ENCODE results near the gene PDLIM3.
"Not testable (repeated sequence)": the region's sequence is repeated elsewhere in the genome, so short reads cannot be mapped to it uniquely, and the experiment has no call there.

PDLIM3 gene, protein sequence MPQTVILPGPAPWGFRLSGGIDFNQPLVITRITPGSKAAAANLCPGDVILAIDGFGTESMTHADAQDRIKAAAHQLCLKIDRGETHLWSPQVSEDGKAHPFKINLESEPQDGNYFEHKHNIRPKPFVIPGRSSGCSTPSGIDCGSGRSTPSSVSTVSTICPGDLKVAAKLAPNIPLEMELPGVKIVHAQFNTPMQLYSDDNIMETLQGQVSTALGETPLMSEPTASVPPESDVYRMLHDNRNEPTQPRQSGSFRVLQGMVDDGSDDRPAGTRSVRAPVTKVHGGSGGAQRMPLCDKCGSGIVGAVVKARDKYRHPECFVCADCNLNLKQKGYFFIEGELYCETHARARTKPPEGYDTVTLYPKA

DNA sequence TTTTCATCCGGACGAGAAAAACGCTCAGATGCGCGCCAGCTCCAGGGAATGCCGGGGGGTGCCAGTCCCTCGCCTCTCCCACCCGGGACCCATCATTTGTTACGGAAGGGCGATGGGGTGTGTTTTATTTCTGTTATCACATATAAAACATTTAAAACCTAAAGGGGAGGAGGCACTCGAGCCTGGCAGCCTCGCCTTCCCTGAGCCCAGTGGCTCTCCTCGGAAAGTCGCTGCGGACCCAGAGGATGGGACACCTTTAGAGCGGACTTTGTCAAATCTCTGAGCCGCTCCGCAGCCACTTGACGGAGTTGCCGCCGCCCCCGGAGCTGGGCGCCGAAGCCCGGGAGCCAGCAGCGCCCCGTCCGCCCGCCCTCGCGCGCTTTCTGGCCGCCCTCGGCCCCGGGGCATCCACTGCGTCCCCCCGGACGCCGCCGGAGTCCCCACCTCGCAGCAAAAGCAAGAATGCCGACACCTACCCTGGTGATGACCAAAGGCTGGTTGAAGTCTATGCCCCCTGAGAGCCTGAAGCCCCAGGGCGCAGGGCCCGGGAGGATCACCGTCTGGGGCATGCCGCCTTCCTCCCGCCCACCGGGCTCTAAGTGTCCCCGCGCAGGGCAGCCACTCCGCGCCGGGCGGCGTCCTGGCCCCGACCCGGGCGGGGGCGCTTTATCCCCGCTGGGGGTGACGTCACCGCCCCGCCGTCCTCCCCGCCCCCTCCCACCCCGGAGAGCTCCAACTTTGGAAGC, at the start of gene PDLIM3:
TSS of gene PDLIM3 (minus strand) at position 642 of the 746 bp plus-strand sequence. CDS start at position 569, 73 bp downstream.
- no peak for DNase-seq

- no peak for DNase-seq
These were observed 48.5 kb upstream of the PDLIM3 start for GRCh38 chr4:185583813-185584212.

GRCh38 chr4:185582651-185583400, 47.5 kb upstream of the PDLIM3 start:
- DNase-seq: no peak

DNA sequence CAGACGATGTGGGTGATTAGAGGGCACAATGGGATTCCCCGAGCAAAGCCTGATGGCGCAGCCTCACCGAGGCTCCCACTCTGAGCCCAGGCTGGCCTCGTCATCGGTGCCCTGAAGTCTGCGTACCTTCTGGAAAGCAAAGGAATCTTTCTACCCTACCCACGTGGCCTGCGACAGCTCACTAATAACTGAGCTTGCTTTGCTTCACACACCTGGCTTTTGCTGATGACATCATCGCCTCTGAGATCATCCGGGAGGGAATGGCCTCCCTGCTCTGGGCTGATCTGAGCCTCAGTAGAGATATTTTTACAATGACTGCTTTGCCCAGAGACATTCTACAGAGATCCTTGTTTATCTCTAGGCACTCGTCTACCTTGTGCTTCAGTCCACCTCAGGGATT, 45.4 kb upstream of the PDLIM3 start:
- no peak for DNase-seq

DNA sequence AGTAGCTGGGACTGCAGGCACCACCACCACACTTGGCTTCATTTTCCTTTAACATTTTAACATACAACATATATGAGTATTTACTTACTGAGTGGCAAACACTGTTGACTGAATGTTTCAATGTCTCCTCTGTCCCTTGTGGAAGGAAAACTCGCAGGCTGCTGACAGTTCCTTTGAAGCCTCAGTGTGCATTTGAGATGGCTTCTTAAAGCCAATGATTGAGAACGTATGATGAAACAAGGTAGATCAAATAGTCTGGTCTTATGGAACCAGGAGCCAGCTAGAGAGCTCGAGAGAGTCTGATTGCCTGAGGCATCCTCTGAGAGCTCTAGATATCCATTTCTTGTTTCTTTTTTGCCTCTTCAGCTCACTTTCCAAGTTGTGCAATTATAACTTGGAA, 43.0 kb upstream of the PDLIM3 start:
- DNase-seq: no peak

DNA sequence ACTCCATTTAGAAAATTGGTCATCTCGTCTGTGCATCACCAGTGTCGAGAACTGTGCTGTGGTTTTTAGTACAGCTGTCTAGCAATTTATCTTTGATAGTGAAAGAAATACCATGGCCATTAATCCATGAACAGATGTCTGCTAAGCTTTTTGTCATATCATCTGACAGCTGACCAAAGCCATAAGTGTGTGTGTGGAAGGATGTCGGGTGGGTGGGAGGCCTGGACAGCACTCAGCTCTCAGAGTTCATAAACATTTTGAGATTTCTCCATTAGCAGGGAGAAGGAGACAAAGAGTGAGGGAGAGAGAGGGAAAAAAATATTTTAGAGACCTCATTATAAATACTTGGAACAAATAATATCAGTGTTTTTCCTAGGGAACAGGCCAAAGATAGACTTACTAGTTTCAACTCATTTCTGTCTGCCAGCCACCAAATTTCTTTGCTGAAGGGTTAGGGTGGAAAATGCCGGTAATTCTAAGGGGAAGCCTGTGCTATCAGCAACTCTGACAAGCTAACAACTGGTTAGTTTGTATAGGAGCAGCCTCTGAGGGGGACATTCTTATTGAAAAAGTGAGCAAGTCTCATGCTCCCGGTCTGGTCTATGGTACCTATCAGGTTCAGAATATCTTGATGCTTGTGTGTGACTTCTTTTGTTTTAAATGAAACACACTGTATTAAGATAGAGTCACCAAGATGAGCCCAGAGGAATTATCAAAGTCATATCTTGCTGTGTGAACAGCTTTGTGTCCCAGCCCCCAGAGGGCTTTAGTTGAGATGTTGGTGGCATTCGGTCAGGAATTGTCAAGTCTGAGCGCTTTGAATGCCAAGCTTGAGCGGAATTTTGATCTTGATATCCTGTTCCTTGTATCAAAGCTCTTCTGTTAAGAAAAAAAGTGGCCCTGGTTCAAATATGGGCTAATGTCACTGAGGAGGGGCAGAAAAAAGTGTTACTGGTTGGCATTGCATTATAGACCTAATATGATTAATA, 41.9 kb upstream of the PDLIM3 start:
- no peak for DNase-seq

- no peak for DNase-seq
These were observed 41.1 kb upstream of the PDLIM3 start for GRCh38 chr4:185576314-185576961.

GRCh38 chr4:185573651-185574199, 38.4 kb upstream of the PDLIM3 start:
- no peak for DNase-seq

DNA sequence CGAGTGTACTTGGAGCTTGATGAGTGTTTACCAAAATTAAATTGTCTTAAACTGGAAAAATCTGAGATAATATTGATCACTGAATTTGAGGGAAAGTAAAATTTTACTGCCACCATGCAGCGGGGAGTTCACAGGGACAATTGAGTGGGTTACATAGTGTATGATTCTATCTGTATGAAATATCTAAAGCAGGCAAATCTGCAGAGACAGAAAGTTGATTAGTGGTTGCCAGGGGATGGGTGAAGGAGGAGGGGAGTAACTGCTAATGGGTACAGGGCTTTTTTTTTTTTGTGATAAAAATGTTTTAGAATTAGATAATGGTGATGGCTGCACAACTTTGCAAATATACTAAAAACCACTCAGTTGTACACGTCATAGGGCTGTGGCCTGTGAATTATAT, 35.4 kb upstream of the PDLIM3 start:
- no peak for DNase-seq

GRCh38 chr4:185567381-185568376, 32.4 kb upstream of the PDLIM3 start:
- no peak for DNase-seq

DNA sequence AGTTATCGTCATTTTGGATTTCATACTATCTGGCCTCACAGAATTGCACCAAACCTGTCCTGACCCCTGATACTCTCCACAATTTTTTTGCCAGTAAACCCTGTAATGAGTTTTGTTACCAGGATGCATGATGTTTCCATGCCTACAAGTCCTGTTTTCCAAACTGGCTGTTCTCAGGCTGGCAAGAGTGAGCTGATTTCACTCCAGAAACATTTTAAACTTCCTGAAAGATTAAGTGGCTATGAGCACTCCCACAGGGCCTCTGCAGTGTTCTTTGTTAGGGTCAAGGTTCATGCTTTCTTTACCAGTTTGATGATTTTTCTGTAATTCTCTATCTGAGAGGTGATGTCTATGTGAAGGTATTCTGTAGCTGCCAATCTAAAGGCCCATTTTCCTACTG, 31.7 kb upstream of the PDLIM3 start:
- no peak for DNase-seq

DNA sequence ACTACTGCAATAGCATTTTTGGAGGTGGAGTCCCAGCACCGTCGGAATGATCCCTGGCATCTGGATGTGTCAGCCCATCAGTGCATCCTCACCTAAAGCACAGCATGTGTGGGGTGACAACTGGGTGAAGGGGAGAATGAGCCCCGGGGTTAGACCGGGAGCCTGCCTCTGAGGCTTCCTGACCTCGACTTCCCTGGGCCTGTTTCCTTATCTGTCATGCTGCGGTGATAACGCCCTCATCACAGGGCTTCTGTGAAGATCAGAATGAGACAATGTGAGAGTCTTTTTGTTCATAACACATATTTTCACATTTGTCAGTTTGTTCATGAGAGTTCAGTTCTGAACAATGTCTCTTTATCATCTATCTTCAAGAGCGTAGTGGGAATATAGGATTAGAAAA, 31.1 kb upstream of the PDLIM3 start:
- DNase-seq: no peak

DNA sequence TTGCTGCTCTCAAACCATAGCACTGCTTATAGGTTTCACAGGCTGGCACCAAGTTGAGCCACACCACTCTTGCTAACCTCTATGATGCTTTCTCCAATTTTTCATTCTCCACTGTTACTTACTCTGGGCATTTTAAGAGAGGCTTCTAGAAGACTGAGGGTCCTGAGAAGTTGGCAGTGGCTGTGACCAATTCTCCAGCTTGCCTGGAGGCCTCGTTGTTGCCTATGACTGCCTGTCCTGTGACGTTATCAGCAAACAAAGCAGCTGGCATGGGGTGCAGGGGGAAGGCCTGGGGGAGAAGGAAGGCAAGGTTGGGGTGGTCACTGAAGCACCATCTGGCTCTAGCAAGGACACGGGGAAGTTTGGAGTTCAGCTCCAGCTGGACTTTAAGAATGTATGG, 30.4 kb upstream of the PDLIM3 start:
- no peak for DNase-seq

- DNase-seq: no peak
These were observed 29.0 kb upstream of the PDLIM3 start for GRCh38 chr4:185564349-185564748.

- DNase-seq: no peak
These were observed 27.2 kb upstream of the PDLIM3 start for GRCh38 chr4:185562531-185562930.

DNA sequence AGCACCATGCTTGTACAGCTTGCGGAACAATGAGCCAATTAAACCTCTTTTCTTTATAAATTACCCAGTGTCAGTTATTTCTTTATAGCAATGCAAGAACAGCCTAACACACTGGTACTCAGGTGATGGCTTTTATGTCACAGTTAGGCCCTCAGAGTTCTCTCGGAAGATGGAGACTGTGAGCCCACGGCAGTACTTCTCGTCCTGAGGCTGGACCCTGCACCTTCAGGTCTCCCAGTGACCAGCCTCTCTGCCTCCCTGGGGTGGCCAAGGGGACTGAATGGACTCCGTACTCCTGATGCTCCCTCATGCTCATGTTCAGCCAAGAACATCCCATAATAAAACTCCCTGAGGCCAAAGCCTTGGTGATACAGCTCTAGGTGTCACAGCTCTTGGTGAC, 25.0 kb upstream of the PDLIM3 start:
- DNase-seq: no peak

DNA sequence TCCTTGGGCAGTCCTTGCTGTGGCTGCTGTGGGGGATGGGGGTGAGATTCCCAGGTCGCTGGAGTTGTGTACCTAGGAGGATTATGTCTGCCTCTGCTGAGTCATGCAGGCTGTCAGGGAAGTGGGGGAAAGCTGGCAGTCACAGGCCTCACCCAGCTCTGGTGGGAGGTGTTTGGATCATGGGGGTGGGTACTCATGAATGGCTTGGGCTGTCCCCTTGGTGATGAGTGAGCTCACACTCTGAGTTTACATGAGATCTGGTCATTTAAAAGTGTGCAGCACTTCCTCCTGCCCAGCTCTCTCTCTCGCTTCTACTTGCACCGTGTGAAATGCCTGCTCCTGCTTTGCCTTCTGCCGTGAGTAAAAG, 24.6 kb upstream of the PDLIM3 start:
- no peak for DNase-seq

- not testable (repeated sequence) for DNase-seq
These were observed 24.1 kb upstream of the PDLIM3 start for GRCh38 chr4:185559251-185559914.

- DNase-seq: no peak
These were observed 19.2 kb upstream of the PDLIM3 start for GRCh38 chr4:185554365-185555126.
